SK-N-SH treated with all-trans-retinoic acid at 6 μM for 48 hours (cell line): ENCODE data around the gene SOD2.
"Not testable (repeated sequence)": the region's sequence is repeated elsewhere in the genome, so short reads cannot be mapped to it uniquely, and the experiment has no call there.

ENCODE experiments used
- ATAC-seq: fragments of 200-7000 bp; cut with Tn5 transposase; 3 replicates; pipeline ENCODE4 v1.9.1; 2020; ENCODE audit warnings: mild to moderate bottlenecking, moderate library complexity
- ARNTL ChIP-seq: fragments of 450-650 bp; formaldehyde crosslinking; IDR thresholded peaks from 2 replicates; pipeline ENCODE4 v1.5.0; 2020; ENCODE audit warnings: low read depth, mild to moderate bottlenecking, moderate library complexity, borderline replicate concordance
- BACH2 ChIP-seq: fragments of 250-450 bp; sonication (Bioruptor Pico); IDR thresholded peaks from 2 replicates; pipeline ENCODE4 v1.9.0; 2021; ENCODE audit warnings: mild to moderate bottlenecking, borderline replicate concordance
- CSDC2 ChIP-seq: fragments of 250-450 bp; sonication (Bioruptor Pico); IDR thresholded peaks from 2 replicates; pipeline ENCODE4 v1.5.0; 2020; ENCODE audit warnings: mild to moderate bottlenecking, moderate library complexity
- GLIS3 ChIP-seq: fragments of 250-450 bp; sonication (Bioruptor Pico); IDR thresholded peaks from 2 replicates; pipeline ENCODE4 v1.5.0; 2020; ENCODE audit warnings: mild to moderate bottlenecking, moderate library complexity
- ISL1 ChIP-seq: fragments of 250-450 bp; sonication (Bioruptor Pico); IDR thresholded peaks from 2 replicates; pipeline ENCODE4 v2.1.2; 2022; ENCODE audit warnings: mild to moderate bottlenecking, moderate library complexity
- OSR1 ChIP-seq: fragments of 250-450 bp; sonication (Bioruptor Pico); IDR thresholded peaks from 2 replicates; pipeline ENCODE4 v1.8.0; 2022; ENCODE audit warnings: moderate library complexity, mild to moderate bottlenecking, inconsistent platforms
- PPARA ChIP-seq: fragments of 250-450 bp; sonication (Bioruptor Pico); IDR thresholded peaks from 2 replicates; pipeline ENCODE4 v1.5.0; 2020; ENCODE audit warnings: mild to moderate bottlenecking, borderline replicate concordance
- RARB ChIP-seq: fragments of 250-450 bp; sonication (Bioruptor Pico); IDR thresholded peaks from 2 replicates; pipeline ENCODE4 v1.8.0; 2021; ENCODE audit warnings: mild to moderate bottlenecking, moderate library complexity
- SNAI2 ChIP-seq: fragments of 250-450 bp; sonication (Bioruptor Pico); IDR thresholded peaks from 2 replicates; pipeline ENCODE4 v1.5.0; 2020; ENCODE audit warnings: mild to moderate bottlenecking, moderate library complexity
- TCF4 ChIP-seq: fragments of 250-450 bp; sonication (Bioruptor Pico); IDR thresholded peaks from 2 replicates; pipeline ENCODE4 v1.8.0; 2021; ENCODE audit warnings: mild to moderate bottlenecking, moderate library complexity, borderline replicate concordance
- TOX ChIP-seq: fragments of 250-450 bp; sonication (Bioruptor Pico); IDR thresholded peaks from 2 replicates; pipeline ENCODE4 v1.8.0; 2021; ENCODE audit warnings: mild to moderate bottlenecking, moderate library complexity, borderline replicate concordance
- ZFP3 ChIP-seq: fragments of 250-450 bp; sonication (Bioruptor Pico); IDR thresholded peaks from 2 replicates; pipeline ENCODE4 v1.5.0; 2020; ENCODE audit warnings: mild to moderate bottlenecking, moderate library complexity
- ZFP30 ChIP-seq: fragments of 450-650 bp; formaldehyde crosslinking; IDR thresholded peaks from 2 replicates; pipeline ENCODE4 v1.5.0; 2022; ENCODE audit warnings: mild to moderate bottlenecking, moderate library complexity
- ZNF70 ChIP-seq: fragments of 450-650 bp; formaldehyde crosslinking; IDR thresholded peaks from 2 replicates; pipeline ENCODE4 v1.5.0; 2020; ENCODE audit warnings: mild to moderate bottlenecking, moderate library complexity
- ZNF8 ChIP-seq: fragments of 450-650 bp; formaldehyde crosslinking; IDR thresholded peaks from 2 replicates; pipeline ENCODE4 v1.5.0; 2020; ENCODE audit warnings: mild to moderate bottlenecking, moderate library complexity
- TF ChIP-seq, protein P1 (sequence below): fragments of 250-450 bp; sonication (Bioruptor Pico); IDR thresholded peaks from 2 replicates; pipeline ENCODE4 v1.8.0; 2020; ENCODE audit warnings: mild to moderate bottlenecking, moderate library complexity, borderline replicate concordance
- TF ChIP-seq, protein P2 (sequence below): fragments of 250-450 bp; sonication (Bioruptor Pico); IDR thresholded peaks from 2 replicates; pipeline ENCODE4 v1.5.0; 2020; ENCODE audit warnings: mild to moderate bottlenecking, moderate library complexity
- TF ChIP-seq, protein P3 (sequence below): fragments of 250-450 bp; sonication (Bioruptor Pico); IDR thresholded peaks from 2 replicates; pipeline ENCODE4 v1.8.0; 2021; ENCODE audit warnings: low read depth, mild to moderate bottlenecking, moderate library complexity, borderline replicate concordance

SOD2 gene

DNA sequence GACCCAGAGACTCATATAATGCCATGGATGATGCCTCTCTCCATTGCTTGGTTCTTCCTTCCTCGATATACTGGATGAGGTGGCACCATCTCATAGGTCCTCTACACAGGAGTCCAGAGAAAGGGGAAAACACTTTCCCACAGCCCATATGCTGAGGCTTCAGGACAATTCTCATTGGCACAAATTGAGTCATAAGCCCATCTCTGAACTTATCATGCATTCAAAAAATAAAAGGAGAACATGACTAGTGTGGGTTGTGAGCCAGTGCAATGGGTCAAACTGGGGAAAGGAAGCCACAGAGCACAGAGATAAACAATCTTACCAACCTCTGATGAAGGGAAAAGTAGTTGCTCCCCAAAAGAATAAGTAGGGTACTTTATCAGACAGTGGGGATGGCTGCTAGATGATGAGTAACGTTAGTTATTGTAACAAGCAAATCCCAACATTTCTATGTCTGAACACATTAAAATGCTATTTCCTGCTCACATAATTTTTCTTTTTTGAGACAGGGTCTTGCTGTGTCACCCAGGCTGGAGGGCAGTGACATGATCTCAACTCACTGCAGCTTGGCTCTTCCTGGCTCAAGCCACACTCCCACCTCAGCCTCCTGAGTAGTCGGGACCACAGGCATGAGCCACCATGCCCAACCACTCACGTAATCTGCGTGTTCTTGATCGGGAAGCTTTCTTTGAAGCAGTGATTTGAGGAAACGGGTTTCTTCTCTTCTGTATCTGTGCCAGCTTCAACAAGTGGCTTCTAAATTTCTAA lies 27.0 kb downstream of the SOD2 start:
- no peak for TF ChIP-seq ZFP30
- TF ChIP-seq OSR1 (CRISPR knock-in tag) = no peak
- no peak for TF ChIP-seq SNAI2
- TF ChIP-seq ZFP3 (CRISPR knock-in tag) = no peak
- TF ChIP-seq, protein P1, sequence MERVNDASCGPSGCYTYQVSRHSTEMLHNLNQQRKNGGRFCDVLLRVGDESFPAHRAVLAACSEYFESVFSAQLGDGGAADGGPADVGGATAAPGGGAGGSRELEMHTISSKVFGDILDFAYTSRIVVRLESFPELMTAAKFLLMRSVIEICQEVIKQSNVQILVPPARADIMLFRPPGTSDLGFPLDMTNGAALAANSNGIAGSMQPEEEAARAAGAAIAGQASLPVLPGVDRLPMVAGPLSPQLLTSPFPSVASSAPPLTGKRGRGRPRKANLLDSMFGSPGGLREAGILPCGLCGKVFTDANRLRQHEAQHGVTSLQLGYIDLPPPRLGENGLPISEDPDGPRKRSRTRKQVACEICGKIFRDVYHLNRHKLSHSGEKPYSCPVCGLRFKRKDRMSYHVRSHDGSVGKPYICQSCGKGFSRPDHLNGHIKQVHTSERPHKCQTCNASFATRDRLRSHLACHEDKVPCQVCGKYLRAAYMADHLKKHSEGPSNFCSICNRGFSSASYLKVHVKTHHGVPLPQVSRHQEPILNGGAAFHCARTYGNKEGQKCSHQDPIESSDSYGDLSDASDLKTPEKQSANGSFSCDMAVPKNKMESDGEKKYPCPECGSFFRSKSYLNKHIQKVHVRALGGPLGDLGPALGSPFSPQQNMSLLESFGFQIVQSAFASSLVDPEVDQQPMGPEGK (CRISPR knock-in tag) = no peak
- TF ChIP-seq, protein P2, sequence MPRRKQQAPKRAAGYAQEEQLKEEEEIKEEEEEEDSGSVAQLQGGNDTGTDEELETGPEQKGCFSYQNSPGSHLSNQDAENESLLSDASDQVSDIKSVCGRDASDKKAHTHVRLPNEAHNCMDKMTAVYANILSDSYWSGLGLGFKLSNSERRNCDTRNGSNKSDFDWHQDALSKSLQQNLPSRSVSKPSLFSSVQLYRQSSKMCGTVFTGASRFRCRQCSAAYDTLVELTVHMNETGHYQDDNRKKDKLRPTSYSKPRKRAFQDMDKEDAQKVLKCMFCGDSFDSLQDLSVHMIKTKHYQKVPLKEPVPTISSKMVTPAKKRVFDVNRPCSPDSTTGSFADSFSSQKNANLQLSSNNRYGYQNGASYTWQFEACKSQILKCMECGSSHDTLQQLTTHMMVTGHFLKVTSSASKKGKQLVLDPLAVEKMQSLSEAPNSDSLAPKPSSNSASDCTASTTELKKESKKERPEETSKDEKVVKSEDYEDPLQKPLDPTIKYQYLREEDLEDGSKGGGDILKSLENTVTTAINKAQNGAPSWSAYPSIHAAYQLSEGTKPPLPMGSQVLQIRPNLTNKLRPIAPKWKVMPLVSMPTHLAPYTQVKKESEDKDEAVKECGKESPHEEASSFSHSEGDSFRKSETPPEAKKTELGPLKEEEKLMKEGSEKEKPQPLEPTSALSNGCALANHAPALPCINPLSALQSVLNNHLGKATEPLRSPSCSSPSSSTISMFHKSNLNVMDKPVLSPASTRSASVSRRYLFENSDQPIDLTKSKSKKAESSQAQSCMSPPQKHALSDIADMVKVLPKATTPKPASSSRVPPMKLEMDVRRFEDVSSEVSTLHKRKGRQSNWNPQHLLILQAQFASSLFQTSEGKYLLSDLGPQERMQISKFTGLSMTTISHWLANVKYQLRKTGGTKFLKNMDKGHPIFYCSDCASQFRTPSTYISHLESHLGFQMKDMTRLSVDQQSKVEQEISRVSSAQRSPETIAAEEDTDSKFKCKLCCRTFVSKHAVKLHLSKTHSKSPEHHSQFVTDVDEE (CRISPR knock-in tag) = no peak
- ATAC-seq = no peak

DNA sequence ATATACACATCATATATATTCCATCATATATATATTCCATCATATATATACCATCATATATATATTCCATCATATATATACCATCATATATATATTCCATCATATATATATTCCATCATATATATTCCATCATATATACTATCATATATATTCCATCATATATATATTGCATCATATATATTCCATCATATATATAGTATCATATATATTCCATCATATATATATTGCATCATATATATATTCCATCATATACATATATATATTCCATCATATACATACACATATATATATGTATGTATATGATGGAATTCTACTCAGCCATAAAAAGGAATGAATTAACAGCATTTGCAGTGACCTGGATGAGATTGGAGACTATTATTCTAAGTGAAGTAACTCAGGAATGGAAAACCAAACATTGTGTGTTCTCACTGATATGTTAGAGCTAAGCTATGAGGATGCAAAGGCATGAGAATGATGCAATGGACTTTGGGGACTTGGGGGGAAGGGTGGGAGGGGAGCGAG lies 29.6 kb downstream of the SOD2 start:
- not testable (repeated sequence) for ATAC-seq

DNA sequence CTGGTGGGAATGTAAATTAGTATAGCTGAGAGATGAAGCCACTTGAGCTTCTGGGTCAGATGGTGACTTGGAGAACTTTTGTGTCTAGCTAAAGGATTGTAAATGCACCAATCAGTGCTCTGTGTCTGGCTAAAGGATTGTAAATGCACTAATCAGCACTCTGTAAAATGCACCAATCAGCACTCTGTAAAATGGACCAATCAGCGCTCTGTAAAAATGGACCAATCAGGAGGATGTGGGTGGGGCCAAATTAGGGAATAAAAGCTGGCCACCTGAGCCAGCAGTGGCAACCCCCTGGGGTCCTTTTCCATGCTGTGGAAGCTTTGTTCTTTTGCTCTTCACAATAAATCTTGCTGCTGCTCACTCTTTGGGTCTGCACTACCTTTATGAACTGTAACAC lies 31.1 kb downstream of the SOD2 start:
- not testable (repeated sequence) for ATAC-seq

DNA sequence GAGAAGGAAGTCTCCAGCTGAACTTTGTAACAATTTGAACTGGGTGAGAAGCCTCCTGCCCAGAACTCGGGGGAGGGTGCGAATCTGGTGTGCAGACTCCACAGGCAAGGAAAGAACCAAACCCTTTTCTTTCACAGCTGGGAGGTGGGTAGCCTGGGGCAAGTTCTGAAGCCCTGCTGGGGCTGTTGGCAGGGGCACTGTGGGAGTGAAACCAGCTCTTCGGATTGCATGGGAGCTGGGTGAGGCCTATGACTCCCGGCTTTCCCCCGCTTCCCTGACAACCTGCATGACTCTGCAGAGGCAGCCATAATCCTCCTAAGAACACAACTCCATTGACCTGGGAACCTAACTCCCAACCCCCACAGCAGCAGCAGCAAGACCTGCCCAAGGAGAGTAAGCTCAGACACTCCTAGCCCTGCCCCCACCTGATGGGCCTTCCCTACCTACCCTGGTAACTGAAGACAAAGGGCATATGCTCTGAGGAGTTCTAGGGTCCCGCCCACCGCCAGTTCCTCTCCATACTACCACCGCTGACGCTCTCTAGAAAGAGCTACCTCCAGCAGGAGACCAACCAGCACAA lies 37.5 kb downstream of the SOD2 start:
- no peak for ATAC-seq
- TF ChIP-seq BACH2 (no peak), TCF4 (CRISPR knock-in tag) (no peak)

DNA sequence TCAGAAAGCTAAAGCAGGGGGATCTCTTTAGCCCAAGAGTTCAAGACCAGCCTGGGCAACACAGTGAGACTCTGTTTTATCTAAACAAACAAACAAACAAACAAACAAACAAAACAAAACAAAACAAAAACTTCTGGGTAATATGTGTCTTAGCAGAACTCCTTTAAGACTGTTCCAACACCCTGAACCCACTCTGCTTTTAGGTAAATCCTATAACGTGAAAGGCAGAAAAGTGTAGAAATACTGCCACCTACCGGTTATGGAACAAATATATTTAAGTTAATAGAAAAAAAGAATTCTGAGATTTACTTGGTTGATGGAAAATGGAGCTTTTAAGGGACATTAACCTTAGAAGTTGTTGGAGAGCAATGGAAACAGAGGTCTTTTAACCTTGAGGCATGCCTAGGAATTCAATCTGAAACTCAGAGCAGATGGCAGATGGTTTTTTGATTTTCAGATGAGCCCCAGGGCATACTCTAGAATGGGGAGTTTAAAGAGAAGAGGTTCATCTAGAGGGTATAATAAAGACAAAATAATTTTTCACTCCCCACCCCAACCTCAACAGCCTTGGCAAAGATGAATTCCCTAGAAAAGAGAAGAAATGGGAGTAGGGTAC lies 38.5 kb downstream of the SOD2 start:
- TF ChIP-seq SNAI2 (no peak), TOX (no peak), PPARA (CRISPR knock-in tag) (no peak)
- peak; percentile 71 for ATAC-seq

DNA sequence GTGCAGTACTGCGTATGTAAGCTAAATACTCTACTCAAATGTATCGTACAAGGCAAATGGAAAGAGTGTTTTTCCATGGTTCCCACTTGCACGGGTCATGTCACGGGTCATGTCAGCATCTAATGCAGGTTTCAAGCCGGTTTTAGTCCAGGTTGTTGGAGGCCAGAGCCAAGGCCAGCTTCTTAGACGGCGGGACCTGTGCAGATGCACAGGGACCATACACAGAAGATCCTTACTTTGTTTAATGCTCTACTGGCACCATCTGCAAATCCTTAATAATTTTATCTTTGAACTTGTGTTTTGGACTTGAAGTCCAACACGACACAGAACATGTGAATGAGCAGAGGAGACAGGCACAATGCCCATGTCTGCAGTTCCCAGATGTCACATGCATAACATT lies 42.7 kb downstream of the SOD2 start:
- ATAC-seq = no peak
- TF ChIP-seq PPARA (CRISPR knock-in tag) = no peak
- no peak for TF ChIP-seq RARB (CRISPR knock-in tag)
- TF ChIP-seq, protein P2 (CRISPR knock-in tag) = no peak
- TF ChIP-seq, protein P3, sequence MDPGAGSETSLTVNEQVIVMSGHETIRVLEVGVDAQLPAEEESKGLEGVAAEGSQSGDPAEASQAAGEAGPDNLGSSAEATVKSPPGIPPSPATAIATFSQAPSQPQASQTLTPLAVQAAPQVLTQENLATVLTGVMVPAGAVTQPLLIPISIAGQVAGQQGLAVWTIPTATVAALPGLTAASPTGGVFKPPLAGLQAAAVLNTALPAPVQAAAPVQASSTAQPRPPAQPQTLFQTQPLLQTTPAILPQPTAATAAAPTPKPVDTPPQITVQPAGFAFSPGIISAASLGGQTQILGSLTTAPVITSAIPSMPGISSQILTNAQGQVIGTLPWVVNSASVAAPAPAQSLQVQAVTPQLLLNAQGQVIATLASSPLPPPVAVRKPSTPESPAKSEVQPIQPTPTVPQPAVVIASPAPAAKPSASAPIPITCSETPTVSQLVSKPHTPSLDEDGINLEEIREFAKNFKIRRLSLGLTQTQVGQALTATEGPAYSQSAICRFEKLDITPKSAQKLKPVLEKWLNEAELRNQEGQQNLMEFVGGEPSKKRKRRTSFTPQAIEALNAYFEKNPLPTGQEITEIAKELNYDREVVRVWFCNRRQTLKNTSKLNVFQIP (CRISPR knock-in tag) = no peak
- no peak for TF ChIP-seq ZNF8 (CRISPR knock-in tag)
- no peak for TF ChIP-seq ISL1
- no peak for TF ChIP-seq CSDC2 (CRISPR knock-in tag)
- no peak for TF ChIP-seq GLIS3 (CRISPR knock-in tag)
- TF ChIP-seq, protein P1 (CRISPR knock-in tag) = no peak
- TF ChIP-seq ZNF70 (CRISPR knock-in tag) = no peak
- no peak for TF ChIP-seq ZFP30
- TF ChIP-seq OSR1 (CRISPR knock-in tag) = no peak
- no peak for TF ChIP-seq ZFP3 (CRISPR knock-in tag)
- no peak for TF ChIP-seq TCF4 (CRISPR knock-in tag)
- TF ChIP-seq ARNTL (CRISPR knock-in tag) = no peak
- TF ChIP-seq TOX = no peak
- no peak for TF ChIP-seq BACH2
